Endometrial microvascular endothelial cells (primary cell): Measurements from ENCODE around the gene HEY2. TPM values are rescaled to one million over a fixed set of nuclear protein-coding genes. Genes with fewer than 3 reads are reported as not detected.
"Not testable (repeated sequence)": the region's sequence is repeated elsewhere in the genome, so short reads cannot be mapped to it uniquely, and the experiment has no call there.

ENCODE experiments used
- in situ Hi-C: cut with HindIII; loops from 2 replicates; pipeline ENCODE4 v1.10.0; 2017; ENCODE audit warnings: low sequenced_read_pairs, low pct_unique_long_range_greater_than_20kb; ENCODE audit errors: inconsistent ontology term
- total RNA-seq: library from RNA; depleted of rRNA; stranded (reverse); fragments of >200 nt; gene quantifications from one replicate; pipeline ENCODE4 v1.2.3, GENCODE V29; 2015; ENCODE audit errors: inconsistent ontology term

The HEY2 gene
- 1.7 TPM for total RNA-seq

DNA sequence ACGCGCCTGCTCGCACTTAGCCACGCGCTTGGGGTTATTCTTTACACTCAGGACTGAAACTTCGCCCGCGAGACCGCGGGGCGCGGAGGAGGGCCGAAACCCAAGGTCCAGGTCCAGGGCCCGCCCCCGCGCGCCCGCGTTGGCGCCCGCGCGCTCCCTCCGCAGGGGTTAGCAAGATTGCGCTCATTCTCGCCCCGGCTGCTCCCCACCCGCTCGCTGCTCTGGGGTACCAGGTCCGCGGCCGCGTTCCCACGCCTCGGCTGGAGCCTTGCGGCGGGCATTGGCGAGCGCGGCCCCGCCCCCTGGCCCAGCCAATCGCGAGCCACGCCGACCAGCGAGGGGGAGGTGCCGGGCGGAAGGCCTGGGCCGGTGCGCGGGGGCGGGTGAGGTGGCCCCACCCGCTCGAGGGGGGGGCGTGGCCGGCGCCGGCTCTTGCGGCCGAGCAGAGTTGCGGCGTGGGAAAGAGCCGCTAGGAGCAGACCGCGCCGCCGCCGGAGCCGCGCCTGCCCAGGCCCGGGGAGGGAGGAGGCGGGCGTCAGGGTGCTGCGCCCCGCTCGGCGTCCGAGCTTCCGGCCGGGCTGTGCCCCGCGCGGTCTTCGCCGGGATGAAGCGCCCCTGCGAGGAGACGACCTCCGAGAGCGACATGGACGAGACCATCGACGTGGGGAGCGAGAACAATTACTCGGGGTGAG, at the start of gene HEY2:
Gene HEY2 (plus strand): TSS at position 460 of the 692 bp plus-strand sequence. CDS start 145 bp downstream, at position 605.
- in situ Hi-C loops, result no loop called here

DNA sequence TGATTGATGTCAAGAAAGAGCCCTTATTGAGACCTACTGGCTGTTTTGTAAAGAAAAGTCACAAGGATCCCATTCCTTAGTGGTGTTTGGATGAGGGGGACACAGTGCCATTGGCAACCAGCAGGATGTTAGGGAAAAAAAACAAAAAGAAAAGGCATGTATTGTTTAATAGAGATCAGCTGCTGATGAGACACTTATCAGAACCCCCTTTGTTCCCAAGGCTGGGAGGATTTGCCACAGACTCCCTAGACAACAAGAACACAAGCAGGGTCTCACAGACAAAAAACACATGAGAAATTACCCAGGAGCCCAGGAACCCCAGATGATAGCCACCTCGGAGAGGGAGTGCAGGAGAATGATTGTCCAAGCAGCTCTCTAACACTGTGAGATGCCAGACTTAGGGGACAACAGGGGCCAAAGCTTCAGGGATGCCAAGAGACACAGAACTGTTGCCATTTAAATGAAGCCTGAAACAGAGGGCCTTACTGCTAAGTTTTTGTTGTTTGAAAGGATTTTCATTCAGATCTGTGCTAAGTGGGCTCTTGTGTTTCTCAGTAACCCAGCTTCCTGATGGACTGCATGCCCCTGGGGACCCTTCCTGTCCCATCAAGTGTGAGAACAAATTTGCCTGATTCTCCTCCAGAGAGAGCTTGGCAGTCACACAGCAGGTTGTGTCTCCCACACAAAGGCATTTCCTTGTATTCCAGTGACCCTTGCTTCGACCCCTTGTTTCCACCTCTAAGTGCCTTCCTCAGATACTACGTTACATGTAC, 48.7 kb upstream of the HEY2 start:
- in situ Hi-C loops, result no loop called here

DNA sequence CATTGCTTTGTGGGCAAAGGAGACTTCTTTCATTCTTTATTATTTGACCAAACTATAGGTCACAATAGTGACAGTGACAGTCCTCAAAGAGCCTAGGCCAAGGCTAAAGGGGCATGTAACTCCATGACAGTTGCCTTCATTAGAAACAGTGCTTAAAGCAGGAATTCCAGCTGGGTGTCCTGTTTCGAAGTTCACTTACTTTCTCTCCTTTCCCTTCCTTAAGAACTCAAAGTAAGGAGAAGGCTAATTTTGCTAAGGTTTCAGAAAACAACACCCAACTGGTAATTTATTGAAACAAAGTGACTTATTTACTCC, 48.1 kb upstream of the HEY2 start:
- in situ Hi-C loops, result no loop called here

DNA sequence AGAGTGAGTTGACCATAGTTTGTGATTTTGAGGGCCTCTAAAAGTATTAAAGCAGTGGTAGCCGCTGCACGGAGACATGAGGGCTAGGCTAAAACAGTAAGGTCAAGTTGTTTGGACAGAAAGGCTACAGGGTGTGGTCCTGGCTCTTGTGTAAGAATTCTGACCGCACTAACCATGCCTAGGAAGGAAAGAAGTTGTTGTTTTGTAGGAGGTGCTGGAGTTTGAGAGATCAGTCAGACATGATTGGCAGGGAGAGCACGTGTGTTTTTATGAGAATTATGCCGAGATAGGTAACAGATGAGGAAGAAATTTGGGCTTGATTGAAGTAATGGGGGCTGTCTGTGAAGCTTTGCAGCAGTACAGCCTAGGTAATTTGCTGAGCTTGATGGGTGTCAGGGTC, 45.5 kb upstream of the HEY2 start:
- in situ Hi-C loops, result not testable (repeated sequence)

DNA sequence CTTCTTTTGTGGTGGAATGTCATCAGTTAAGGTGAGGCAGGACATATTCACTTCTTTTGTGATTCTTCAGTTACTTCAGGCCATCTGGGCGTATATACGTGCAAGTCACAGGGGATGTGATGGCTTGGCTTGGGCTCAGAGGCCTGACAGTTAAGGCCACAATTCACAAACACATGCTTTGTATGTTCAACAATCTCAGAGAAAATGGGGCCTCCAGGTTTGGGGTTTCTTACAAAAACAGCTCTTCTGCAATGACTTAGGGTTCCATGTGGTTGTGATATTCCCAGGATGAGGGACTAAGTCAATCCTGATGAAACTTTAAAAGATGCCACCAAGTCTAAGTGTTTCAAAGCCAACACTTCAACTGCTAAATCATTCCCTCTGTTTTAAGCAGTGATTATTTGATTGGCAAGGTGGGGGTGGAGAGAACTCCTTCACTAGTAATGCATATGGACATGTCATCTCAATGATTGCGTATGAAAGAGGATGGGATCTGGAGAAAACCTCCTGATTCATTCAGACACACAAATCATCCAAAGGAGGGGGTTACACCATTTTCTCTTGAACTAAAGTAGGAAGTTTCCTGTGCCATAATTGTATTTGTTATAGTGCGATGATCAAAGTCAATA, 41.7 kb upstream of the HEY2 start:
- in situ Hi-C loops, result no loop called here

DNA sequence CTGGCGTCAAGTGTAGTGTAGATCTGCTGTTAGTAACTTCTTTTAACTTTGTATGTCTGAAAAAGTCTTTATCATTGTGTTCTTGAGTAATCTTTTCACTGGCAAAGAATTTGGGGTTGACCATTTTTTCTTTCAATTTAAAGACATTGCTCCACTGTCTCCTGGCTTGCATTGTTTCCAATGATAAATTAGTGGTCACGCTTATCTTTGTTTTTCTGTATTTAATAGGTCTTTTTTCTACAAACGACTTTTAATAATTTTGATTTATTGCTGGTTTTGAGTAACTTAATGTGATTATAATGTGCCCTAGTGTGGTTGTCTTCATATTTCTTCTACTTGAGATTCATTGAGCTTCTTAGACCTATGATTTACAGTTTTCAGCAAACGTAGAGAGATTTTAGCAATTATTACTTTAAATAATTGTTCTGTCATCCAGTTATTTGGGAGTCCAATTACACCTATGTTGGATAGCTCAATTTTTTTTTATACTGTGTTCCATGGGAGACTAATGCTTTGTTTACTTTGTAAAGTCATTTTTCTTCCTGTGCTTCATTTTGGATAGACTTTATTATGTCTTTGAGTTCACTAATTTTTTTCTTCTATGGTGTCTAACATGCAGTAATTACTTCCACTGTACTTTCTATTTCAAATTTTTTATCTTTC, 38.3 kb upstream of the HEY2 start:
- in situ Hi-C loops, result no loop called here

DNA sequence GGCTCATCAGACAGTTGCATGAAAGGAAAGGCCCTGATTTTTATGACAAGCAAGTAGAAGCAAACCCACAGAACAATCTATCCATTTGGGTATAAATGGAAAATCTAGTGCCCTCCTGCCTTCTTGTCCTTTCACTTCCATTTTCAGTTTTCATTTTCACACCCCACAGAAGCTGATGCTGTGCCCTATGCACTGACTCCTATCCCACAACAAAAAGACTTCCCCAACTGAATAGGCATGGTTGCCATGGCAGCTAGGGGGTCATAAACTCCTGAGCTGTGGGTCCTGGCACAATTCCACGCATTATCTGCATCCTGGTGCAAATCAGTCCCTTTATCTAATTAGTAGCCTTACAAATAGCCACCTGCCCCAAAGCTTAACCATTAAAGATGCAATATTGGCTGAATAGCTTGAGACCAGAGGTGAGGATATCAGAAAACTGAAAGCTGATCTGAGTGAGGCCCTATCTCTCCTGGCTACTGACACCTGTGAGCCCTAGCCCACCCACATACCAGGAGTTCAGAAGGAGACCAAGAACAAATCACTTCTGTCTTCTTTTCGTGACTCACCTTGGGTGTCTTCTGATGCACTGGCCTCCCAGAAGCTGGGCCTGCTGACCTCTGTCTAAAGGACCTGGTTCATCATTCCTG, 34.9 kb upstream of the HEY2 start:
- in situ Hi-C loops, result no loop called here

DNA sequence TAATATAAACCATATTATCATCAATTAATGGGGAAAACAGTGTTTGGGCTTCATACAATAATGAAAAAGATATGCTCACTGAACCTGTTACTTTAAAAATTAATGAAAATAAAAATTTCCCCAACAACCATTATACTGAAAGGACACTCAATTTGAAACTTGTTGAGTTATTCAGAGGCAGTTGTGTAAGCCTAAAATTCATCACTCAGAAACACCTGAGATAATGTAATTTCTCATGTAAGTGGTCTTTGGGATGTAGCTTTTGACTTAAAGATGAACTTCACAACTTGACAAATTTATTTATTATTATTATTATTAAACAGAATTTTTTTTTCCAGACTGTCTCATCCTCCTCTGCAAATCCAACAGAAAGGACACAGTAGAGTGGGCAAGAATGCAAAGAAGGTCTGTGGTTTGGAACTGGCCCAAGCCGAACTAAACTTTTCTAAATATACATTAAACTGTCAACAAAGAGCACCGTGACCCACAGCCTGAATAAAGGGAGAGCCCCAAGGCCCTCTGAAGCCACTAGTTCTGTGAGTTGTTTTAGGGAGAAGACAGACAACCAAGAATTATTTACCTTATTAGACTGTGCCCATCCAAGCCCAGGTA, 32.2 kb upstream of the HEY2 start:
- in situ Hi-C loops, result no loop called here

DNA sequence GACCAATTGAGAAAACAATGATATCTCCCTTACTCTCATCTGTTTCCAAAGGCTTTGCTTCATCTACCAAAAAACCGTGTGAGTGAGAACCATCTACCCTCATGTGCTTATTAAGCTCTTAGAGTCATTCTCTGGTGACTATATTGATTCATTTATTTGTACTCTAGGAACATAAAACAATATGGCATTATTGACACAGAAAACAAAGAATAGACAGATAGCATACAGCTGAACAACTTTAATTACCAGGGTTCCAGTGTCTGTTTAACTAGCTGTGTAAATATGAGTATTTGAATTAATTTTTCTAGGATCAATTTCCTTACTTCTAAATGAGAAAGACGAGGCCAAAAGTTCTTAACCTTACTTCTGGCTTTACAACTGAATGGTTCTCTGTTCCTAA, 31.3 kb upstream of the HEY2 start:
- in situ Hi-C loops, result no loop called here

DNA sequence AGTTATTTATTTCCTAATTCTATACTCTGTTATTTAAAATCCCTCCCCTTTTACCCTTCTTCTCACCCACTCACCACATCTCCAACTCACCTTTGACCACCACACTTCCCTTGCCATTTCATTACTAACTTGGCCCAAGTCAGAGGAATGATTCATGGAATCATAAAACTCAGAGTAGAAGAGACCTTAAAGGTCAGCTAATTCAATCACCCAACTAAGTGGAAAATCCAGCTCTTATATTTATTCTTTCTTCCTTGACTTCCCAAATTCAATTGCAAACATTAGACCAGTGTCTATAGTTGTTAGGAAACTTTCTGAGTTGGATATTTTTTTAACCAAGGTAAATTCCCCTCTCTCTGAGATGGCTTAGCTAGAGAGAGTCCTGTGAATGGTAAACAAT, 26.5 kb upstream of the HEY2 start:
- in situ Hi-C loops, result no loop called here

DNA sequence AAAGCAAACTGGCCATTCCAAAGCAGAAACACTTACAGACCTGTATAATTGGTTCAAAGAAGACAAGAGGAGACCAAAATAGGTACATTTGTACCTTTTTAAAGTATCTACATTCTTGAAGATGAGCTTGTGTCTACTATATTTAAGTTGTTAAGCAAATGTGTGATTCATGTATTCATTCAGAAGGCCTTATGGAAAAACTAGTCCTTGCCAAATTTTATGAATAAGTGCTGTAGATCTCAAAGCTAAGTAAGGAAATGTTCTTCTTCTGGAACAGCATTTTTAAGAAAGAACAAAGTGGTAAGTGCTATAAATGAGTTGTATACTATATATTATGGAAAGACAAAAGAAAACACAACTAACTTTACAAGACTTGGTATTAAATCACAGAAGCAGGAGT, 22.2 kb upstream of the HEY2 start:
- in situ Hi-C loops, result no loop called here

DNA sequence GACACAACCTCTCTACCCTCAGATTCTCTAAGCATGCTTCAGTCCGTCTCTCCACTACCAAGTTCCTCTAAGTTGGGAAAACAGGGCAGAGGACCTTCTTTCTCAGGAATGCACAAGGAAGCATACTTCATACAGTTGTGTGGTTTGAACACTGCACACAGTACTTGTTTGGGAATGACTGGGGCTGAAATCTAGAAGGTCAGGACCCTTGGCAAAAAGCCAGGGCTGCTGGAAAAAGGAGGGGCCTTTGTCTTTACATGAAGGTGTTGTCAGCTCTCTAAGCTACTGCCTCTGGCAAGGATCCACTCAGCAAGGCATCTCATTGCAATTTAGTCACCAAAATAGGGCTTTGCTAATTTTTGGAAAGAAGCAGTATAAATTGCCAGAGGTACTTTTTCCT, 20.7 kb upstream of the HEY2 start:
- in situ Hi-C loops, result no loop called here

DNA sequence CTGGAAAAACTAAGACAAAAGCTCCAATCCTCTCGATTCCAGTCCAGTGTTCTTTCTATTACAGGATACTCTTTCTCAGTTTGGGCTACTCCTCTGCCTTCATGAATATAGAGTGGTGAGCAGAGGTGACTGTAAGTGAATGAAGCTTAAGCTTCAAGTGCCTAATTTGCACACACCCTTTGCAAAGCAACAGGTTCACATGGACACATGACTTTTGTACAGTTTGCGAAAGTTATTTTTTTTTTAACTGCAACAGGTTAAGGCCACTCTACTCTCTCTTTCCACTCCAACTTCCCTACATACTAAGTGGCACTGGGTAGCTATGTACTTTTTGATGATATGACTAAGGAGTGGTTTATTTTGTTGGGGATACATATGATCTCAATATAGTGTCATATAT, 19.4 kb upstream of the HEY2 start:
- in situ Hi-C loops, result no loop called here

DNA sequence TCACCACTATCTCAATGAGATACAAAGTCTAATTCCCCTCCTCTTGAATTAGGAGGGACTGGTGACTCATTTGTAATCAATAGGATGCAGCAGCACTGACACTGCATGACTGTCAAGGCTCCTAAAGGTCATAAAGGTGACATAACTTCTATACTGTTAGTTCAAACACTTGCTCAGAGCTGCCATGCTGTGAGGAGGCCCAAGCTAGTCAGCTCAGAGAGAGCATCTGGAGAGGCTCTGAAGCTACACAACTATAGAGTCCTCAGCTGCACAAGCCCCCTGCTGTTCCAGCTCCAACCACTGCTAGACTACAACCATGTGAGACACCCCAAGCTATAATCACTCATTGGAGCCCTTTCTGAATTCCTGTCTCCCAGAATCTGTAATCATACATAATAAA, 17.0 kb upstream of the HEY2 start:
- in situ Hi-C loops, result no loop called here

DNA sequence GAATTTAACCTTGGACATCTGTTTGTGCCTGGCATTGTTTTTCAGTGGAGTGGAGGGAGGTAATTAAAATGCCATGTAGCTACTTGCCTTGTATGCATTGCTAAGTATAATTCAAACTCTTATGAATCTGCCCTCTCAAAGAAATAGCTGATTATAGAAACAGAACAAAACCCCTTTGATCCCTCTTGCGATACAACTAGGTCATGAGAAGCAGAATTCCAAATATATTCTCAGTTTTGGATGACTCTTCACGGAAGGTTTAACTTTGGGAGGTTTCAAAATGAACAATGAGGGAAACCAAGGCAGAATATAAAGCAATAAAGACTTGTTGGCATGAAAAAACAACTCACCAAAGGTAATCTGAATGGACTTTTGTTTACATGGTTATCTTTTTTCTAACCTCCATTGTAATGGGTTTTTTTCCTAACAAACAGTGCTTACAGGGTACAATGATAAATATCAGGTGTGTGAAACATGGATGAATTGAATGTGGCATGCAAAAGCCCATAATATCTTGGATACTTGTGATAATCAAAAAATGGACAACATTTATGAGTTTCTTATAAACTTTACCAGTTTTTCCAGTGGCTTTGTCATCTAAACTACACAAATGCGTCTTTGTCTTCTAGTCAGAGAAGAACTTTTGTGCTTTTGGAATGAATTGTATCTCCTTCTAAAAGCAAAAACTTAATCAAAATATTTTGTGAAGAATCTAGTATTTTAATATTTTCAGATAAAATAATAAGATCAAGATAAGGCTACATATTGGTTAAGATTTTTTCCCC, 15.7 kb upstream of the HEY2 start:
- in situ Hi-C loops, result no loop called here

DNA sequence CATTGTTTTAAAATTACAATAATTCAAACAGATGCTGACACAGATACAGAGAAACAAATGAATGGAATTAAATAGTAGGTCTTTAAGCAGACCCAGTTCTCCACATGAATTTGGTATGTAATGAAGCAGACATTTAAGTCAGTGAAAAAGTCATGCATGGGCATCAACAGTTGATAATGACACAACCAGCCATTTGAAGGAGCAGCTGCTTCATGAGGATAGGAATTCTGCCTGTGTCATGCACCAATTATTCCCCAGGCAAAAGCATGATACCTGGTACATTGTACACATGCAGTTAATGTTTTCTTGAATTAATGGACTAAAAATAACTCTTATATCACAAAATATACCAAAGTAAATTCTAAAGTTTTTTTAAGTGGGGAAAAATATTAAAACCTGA, 11.2 kb upstream of the HEY2 start:
- in situ Hi-C loops, result no loop called here

DNA sequence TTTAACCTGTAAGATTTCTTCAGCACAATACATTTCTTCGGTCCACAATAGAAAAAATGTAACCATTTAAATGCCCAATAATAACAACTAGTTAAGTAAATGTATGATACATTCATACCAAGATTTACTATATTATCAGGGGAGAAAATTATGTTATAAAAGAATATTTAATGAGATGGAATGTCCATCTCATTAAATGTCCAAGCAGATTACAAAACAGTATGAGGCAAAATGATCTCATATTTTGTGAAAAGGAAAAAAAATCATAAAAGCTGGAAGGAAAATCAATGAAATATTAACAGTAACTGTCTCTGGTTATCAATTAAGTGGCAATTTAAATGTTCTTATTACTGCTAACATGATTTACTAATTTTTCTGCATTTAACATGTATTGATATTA, 10.1 kb upstream of the HEY2 start:
- in situ Hi-C loops, result no loop called here

DNA sequence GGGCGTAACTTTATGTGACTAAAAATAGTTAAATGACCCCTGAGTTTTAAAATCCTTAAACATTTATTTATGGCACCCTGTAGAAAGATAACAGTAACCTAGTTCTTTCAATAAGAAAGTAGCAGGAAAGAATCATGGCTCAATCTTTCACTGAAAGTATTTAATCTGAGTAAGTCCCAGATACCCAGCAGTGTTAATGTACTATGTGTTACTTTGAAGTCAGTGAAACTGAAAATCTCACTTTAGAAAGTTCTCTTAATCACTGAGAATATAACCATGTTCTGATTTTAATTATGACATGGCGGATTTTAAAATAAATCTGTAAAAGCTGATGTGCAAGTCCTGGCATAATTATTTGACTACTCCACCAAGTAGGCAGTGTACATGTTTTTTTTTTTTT, 8.1 kb upstream of the HEY2 start:
- in situ Hi-C loops, result no loop called here
